ENCODE results near the gene FICD.
"Not testable (repeated sequence)": the region's sequence is repeated elsewhere in the genome, so short reads cannot be mapped to it uniquely, and the experiment has no call there.

The FICD gene
- 5.6 to 8.1 reads per million in 2 donors for total RNA-seq

DNA sequence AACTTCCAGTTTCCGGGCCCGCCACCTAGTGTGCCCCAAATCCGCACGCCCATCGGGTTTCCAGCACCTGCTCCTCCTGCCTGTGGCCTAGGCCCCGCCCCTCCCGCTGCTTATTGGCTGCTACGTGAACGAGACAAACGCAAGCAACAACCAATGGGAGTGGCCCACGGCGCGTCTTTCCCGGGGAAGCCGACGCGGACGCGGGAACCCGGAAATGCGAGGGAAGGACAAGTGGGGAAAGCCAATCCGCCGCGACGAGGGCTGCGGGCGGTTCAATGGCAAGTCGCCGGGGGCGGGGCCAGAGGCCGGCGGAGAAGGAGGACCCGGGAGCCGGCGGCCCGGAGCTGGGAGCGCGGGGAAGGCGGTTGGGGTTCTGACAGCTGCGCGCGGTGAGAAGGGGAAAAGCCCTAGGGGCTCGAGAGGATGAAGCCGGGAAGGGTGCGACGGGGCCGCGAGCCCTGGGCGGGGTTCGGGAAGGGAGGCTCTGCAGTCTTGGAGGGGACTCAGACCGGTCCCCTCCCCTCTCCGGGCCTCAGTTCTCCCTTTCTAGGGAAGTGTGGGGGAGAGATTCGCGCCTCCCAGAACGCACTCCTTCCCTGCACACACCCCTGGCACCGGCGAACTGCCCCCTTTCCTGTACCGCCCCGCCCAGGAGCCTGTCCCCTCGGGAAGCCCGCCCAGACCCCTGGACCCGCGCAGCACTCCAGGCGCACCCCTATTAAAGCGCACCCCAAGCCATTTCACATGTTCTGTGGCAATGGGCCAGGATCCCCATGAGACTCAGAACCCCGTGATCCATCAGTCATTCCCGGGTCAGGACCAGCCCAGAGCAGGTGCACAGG lies at the start of gene FICD:
Gene FICD (plus strand): TSS at position 305 of the 842 bp plus-strand sequence. CDS start 1,696 bp downstream, outside the sequence.
- peak; percentile 98 to 100 (median 99) for DNase-seq

DNA sequence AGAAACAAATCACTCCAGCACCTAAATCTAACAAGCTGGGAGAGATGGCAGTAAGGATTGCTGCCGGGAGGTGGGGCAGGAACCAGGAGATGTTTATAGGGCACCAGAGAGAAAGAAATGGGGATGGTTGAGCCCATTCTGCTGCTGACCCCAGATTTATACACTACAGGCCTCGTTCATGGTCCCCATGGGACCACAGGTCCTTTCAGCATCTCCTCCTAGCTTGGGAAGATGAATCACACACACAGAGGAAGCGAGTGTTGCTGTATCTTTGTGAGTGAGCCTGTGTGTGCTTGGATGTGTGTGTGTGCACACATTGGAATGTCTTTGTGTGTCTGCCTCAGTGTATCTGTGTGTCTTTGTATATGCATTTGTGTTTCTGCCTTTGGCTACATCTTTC lies 49.7 kb upstream of the FICD start:
- no peak for DNase-seq

DNA sequence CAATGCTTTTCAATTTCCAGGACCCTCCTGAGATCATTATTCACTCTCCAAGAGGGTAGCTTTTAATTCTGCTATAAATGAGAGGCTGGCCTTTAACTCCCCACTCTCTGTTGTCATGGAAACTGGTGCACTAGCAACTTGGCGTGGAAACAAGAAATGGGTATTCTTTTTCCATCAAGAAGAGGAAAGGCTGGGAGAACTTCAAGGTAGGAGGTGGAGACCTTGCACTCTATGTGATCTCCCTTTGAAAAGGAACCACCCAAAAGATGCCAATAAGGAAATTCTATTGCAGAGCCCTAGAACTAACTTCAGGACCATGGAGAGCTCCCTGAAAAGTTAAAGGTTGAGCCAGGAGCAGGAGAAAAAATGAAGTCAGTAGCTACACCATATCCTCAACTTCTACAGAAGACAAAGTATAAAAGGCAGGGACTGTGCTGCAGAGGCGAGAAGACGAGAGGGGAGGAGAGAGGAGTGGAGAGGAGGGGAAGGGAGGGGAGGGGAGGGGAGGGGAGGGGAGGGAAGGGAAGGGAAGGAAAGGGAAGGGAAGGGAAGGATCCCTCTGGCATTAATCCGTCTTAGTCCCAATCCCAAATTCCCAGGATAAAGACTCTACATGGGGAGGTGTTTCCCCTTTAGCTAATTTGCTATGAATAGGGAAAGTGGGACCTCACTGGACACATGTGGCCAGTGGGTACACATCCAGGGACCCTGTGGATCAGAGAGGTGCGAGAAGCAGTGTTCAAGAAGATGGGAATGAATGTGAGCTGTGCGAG lies 46.7 kb upstream of the FICD start:
- peak in 1 of 5 experiments; percentile 14 for DNase-seq

- no peak for DNase-seq
These were observed 41.5 kb upstream of the FICD start for GRCh38 chr12:108473400-108474055.

DNA sequence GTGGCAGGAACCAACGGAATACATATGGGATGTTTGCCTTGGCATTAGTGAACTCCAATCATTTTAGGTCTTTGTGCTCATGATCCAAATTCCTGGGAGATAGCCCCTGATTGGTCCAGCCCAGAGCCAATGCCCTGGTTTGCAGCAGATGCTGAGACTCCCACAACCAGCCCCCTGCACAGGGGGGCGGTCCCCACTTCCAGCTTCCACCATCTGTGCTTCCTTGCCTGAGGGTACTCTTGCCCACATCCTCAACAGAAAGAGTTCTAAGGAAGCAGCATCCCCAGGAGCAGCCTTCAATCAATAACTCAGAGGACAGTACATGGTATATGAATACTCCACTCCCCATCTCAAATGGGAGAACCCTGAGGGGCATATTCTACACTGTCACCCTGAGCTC lies 39.7 kb upstream of the FICD start:
- DNase-seq, result no peak

DNA sequence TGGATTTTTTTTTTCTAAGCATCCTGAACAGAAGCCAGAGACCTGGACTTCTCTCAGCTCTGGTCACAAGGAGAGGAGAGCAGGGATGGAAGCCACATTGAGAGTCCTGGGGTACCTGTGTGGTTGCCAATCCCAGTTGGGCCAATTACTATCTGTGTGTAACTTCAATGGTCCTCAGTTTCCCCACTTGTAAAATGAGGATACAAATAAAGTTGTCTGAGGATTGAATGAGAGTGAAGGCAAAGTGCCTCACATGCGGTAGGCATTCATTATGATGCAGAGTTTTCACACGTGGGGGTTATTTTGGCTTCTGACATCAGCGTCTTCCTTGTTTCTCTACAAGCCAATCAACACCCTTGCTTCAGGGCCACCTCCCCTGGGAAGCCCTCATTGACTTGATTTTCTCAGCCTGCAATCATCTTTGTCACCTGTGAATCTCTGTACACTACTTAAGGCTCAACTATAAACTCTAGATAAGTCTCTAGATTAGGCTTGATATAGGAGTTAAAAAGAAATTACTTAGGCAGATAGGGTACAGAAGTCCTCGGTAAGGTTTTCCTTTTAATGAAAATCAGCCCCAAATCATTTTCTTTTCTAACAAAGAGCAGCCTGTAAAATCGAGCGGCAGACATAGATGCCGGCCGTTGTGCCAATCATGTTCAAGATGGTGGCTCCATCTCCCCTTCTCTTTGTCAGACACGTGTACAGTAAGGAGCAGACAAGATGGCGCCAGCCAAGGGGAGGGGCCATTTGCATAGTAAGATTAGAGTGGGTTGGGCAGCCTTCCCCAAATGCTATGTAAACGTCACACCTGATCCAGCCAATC lies 37.8 kb upstream of the FICD start:
- DNase-seq, result no peak

DNA sequence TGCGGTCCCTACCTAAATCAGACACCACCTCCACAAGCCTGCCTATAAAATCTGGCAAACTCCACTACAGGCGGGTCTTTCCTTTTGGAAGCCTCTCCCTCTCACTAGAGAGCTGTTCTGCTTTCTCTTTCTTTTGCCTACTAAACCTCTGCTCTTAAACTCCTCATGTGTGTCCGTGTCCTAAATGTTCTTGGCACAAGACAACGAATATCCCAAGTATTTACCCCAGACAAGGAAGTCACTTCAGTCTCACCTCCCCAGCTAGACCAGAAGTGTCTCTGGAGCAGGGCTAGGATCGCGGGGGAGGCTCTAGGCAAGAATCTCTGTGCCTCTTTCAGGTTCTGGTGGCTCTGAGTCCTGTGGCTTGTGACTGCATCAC lies 37.2 kb upstream of the FICD start:
- no peak for DNase-seq

- DNase-seq, result no peak
These were observed 36.4 kb upstream of the FICD start for GRCh38 chr12:108478611-108479206.

DNA sequence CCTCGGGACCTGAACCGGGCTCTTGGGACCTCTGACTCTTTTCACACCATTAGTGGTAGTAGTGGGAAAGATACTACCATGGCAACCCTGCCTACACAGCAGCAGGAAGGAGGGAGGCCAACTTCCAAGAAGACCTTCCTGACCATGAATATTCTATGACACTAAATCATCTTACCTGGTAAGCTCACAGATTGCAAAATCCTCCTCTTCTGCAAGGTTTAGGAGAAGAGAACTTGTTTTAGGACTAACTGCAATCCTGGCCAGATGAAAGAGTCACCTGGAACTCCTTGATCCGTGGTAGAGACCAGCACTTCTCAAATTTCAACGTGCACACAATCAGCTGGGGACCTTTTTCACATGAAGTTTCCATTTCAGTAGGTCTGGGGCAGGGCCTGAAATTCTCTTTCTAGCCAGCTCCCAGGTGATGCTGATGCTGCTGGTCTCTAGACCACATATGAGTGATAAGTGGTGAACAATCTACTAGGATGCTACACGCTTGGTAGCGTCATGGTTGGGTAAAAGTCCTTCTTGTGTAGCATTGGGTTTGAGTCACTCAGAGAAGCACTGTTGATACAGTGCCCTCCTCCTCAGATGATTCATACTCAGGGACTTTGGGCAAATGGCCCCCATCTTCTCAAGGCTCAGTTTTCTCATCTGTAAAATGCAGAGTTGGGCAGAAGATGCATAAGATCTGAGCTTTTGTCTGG lies 35.6 kb upstream of the FICD start:
- DNase-seq, result no peak

DNA sequence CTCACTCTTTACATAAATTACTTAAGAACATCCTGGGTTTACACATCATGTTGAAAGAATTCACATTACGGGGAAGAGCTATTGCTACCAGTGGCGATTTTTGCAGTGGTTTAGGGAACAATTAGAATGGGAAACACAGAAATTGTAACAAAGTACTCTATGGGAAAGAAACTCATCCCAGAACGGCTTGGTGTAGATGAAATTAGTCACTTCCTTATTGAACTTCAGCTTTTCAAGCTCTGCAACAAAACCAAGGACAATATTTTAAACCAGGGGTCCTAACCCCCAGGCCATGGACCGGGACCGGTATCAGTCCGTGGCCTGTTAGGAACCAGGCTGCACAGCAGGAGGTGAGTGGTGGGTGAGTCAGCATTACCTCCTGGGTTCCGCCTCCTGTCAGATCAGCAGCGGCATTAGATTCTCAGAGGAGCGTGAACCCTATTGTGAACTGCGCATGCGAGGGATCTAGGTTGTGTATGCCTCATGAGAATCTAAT lies 32.3 kb upstream of the FICD start:
- DNase-seq, result no peak

- DNase-seq, result no peak
These were observed 31.6 kb upstream of the FICD start for GRCh38 chr12:108483213-108484059.

DNA sequence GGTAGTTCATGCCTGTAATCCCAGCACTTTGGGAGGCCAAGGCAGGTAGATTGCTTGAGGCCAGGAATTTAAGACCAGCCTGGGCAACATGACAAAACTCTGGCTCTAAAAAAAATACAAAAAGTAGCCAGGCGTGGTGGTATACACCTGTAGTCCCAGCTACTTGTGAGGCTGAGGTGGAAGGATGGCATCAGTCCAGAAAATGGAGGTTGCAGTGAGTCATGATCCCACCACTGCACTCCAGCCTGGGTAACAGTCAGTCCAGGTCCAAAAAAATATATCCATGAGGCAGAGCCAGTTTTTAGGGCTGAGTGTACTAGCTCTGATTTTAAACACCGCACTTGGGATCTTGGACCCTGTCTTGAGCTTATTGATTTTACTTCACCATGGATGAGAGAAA lies 30.6 kb upstream of the FICD start:
- no peak for DNase-seq

GRCh38 chr12:108484845-108485244 lies 30.2 kb upstream of the FICD start:
- no peak for DNase-seq

DNA sequence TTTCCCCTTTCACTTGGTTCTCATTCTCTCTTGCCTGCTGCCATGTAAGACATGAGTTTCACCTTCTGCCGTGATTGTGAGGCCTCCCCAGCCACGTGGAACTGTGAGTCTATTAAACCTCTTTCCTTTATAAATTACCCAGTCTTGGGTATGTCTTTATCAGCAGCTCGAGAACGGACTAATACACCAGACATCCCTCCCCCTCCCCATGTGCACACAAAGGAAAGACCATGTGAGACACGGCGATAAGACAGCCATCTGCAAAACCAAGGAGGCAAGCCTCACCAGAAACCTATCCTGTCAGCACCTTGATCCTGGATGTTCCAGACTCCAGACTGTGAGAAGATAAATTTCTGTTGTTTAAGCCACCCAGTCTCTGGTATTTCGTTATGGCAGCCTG lies 29.7 kb upstream of the FICD start:
- DNase-seq, result not testable (repeated sequence)

- not testable (repeated sequence) for DNase-seq
These were observed 28.0 kb upstream of the FICD start for GRCh38 chr12:108487029-108487428.

DNA sequence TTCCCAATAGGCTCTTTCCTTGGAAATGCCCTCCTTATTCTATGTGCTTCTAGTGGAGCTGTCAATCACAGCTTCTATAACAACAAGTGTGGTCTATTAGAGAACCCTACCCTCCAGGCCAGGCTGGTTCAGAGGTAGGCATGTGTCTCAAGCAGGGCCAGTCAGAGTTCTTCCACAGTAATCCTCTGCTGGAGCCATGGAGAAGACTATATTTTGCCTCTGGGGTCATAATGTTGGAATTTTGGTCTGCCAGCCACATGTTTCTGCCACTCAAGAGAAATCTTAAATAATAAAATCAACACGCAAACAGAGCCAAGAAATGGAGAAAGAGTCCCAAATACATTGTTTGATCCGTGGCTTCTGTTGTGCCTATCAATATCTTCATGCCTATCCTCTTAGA lies 23.8 kb upstream of the FICD start:
- DNase-seq, result no peak

GRCh38 chr12:108495054-108495453 lies 20.0 kb upstream of the FICD start:
- no peak for DNase-seq

DNA sequence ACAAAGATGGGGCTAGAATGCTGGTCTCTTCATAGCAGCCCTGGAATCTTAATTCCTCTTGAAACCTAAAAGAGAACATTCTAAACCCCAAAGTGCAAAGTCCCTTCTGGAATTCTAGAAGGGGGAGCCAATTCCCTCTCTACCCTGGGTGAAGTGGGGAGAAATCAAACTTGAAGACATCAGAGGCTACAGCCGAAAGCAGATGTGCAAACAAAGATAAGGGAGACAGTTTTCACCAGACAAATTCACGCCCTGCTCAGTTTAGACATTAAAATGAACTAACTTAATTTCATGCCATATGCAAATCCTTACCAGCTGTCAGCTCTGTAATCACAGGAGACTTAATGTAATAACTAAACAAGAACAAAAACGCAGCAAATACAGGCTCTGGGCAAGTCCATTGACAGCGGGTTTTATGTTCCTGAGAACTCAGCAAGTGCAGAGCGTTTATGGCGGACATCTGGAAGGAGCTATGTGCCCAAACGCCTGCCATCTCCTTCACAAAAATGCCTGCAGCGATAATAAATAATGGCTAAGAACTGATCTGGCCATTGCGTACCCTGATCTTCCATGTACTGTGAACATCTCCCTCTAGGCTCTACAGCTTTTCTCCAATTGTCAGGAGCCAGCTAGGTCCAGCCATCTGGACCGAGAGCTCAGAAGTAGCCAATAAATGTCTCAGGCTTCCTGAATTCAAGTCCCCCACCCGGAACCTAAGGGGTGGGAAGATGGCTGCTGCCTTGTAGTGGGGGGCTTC lies 19.1 kb upstream of the FICD start:
- no peak for DNase-seq

DNA sequence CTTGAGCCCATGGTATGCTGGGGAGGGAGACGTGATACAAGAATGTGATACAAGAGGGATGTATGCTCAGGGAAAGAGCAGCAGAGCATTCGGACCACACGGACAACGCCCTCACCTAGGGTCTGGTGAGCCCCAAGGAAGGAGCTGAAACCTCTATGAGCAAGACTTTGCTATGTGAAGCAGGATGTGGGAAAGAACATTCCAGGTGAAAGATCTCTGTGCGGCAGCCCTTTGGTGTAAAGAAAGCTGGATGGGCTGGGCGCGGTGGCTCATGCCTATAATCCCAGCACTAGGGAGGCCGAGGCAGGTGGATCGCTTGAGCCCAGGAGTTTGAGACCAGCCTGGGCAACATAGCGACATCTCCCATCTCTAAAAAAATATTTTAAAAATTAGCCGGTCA lies 16.9 kb upstream of the FICD start:
- no peak for DNase-seq

Data from T-helper 2 cell (primary cell).